Suprapubic skin (tissue), 4 donors: ENCODE measurements around the gene HRH4.

ENCODE experiments used
- CTCF ChIP-seq, 2 donors: fragments of 200-600 bp in 1 of 2; fragments of 450-650 bp in 1 of 2; sonication (generic) in 1 of 2; IDR thresholded peaks; one replicate each; pipeline ENCODE4 v1.5.1; 2016 to 2019; ENCODE audit warnings: antibody characterized with exemption in 2 of 2, mild to moderate bottlenecking in 1 of 2, moderate library complexity in 1 of 2
- EP300 ChIP-seq: sonication (generic); formaldehyde crosslinking; IDR thresholded peaks from one replicate; pipeline ENCODE4 v1.6.1; 2017; ENCODE audit warnings: antibody characterized with exemption
- POLR2A ChIP-seq, 2 donors: fragments of 450-650 bp; IDR thresholded peaks; one replicate each; pipeline ENCODE4 v1.6.1; 2017; ENCODE audit warnings: antibody characterized with exemption in 2 of 2, mild to moderate bottlenecking in 2 of 2, moderate library complexity in 2 of 2
- POLR2AphosphoS5 ChIP-seq, 3 donors: sonication (generic); formaldehyde crosslinking; IDR thresholded peaks; one replicate each; pipeline ENCODE4 v1.6.1; 2017; ENCODE audit warnings: antibody characterized with exemption in 3 of 3

GRCh38 chr18:24466771-24467170 is 6.3 kb downstream of the HRH4 start:
- no peak for TF ChIP-seq CTCF (IDR thresholded peaks at IDR 0.05)
- TF ChIP-seq POLR2A (IDR thresholded peaks at IDR 0.05): no peak
- no peak for TF ChIP-seq EP300
- TF ChIP-seq POLR2AphosphoS5 (IDR thresholded peaks at IDR 0.05): no peak
